Karpas-422 (cell line): Measurements from ENCODE around the gene MAGI3. TPM values are rescaled to one million over a fixed set of nuclear protein-coding genes. Genes with fewer than 3 reads are reported as not detected.
"Not testable (repeated sequence)": the region's sequence is repeated elsewhere in the genome, so short reads cannot be mapped to it uniquely, and the experiment has no call there.

Experiments used
- DNase-seq: peaks from one replicate; pipeline ENCODE4 v3.0.0-alpha.2; 2015
- H2AFZ ChIP-seq: fragments of 200-600 bp; sonication (generic); 2 replicates; pipeline ENCODE4 v1.6.1; 2014; ENCODE audit warnings: antibody characterized with exemption, low read length, mixed read lengths
- H3K27ac ChIP-seq: fragments of 200-600 bp; sonication (generic); 2 replicates; pipeline ENCODE4 v1.5.1; 2014; ENCODE audit warnings: mild to moderate bottlenecking, low read length, moderate library complexity
- H3K27me3 ChIP-seq: fragments of 200-600 bp; sonication (generic); 2 replicates; pipeline ENCODE4 v1.6.1; 2014; ENCODE audit warnings: low read length, mixed read lengths
- H3K36me3 ChIP-seq: fragments of 200-600 bp; sonication (generic); 2 replicates; pipeline ENCODE4 v1.6.1; 2014; ENCODE audit warnings: low read length, mixed read lengths; ENCODE audit not compliant: insufficient read depth
- H3K4me1 ChIP-seq: fragments of 200-600 bp; sonication (generic); 2 replicates; pipeline ENCODE4 v1.6.1; 2014; ENCODE audit warnings: mild to moderate bottlenecking, low read length, mixed read lengths
- H3K4me2 ChIP-seq: fragments of 200-600 bp; sonication (generic); 2 replicates; pipeline ENCODE4 v1.6.1; 2014; ENCODE audit warnings: low read length, low read depth, mild to moderate bottlenecking; ENCODE audit not compliant: poor library complexity, severe bottlenecking
- H3K4me3 ChIP-seq: fragments of 200-600 bp; sonication (generic); 2 replicates; pipeline ENCODE4 v1.5.1; 2014; ENCODE audit warnings: mild to moderate bottlenecking, antibody characterized with exemption, low read length, mixed read lengths
- H3K79me2 ChIP-seq: fragments of 200-600 bp; sonication (generic); 2 replicates; pipeline ENCODE4 v1.6.1; 2014; ENCODE audit warnings: mild to moderate bottlenecking, low read length, mixed read lengths
- H3K9ac ChIP-seq: fragments of 200-600 bp; sonication (generic); 2 replicates; pipeline ENCODE4 v1.6.0; 2014; ENCODE audit warnings: low read length
- H3K9me2 ChIP-seq: fragments of 200-600 bp; sonication (generic), shearing (Covaris generic); replicated peaks from 2 replicates; pipeline ENCODE4 v1.6.0; 2014; ENCODE audit warnings: mild to moderate bottlenecking, low read length, moderate library complexity; ENCODE audit not compliant: insufficient read depth
- H3K9me3 ChIP-seq: fragments of 300-700, 200-600 bp; sonication (generic); 2 replicates; pipeline ENCODE4 v1.6.1; 2014; ENCODE audit warnings: low read length, mixed read lengths
- H4K20me1 ChIP-seq: fragments of 200-600 bp; sonication (generic); 2 replicates; pipeline ENCODE4 v1.6.1; 2014; ENCODE audit warnings: mild to moderate bottlenecking, antibody characterized with exemption, low read length, low read depth; ENCODE audit not compliant: insufficient read depth
- total RNA-seq: library from RNA; depleted of rRNA; stranded (reverse); fragments of >200 nt; shearing (Covaris generic); gene quantifications from 2 replicates; pipeline ENCODE4 v1.2.3, GENCODE V29; 2014; ENCODE audit warnings: low replicate concordance

Gene MAGI3
- total RNA-seq, 1 experiment from 2014 or later, result not detected

DNA sequence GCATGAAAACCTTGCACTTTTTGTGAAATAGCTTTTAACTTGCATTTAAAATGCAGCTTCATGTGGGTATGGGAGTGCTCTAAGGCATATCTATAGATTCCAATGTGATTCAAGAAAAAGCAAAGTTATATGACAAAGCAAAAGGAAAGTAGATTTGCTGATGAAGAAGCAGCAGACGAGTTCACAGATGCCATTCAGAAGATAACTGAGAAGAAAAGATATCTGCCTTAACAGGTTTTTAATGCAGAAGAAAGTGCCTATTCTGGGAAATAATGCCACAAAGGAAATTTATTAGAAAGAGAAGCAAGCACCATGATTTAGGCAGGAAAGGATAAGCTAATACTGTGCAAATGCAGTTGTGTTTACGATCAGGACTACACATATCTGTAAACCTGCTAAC, 300.9 kb downstream of the MAGI3 start:
- no peak overlapping the region for H3K4me3 ChIP-seq

DNA sequence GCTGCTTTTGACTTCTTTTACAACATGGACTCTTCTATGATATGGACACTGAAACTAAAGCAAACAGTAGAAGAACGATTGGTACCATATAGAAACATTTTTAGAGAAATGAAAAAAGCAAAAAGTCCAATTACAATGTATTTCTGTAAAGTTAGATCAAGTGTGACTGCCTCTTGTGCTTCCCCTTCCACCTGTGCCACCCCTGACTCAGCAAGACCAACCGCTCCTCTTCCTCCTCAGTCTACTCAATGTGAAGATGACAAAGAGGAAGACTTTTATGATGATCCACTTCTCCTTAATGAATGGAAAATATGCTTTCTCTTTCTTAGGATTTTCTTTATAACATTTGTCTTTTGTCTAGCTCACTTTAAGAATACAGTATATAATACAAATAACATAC, 302.0 kb downstream of the MAGI3 start:
- H3K36me3 ChIP-seq, result peaks cover 47% of the 10 kb centered on the region
- H3K27ac ChIP-seq, result no peak overlapping the region
- no peak overlapping the region for H3K4me2 ChIP-seq
- no peak for DNase-seq
- H3K4me3 ChIP-seq, result no peak overlapping the region
- no peaks in the 10 kb centered on the region for H3K4me1 ChIP-seq
- H3K27me3 ChIP-seq, result no peaks in the 10 kb centered on the region
- H4K20me1 ChIP-seq, result no peaks in the 10 kb centered on the region
- H3K9ac ChIP-seq, result no peak overlapping the region
- H3K9me2 ChIP-seq, result no peaks in the 10 kb centered on the region
- no peak overlapping the region for H2AFZ ChIP-seq
- H3K9me3 ChIP-seq, result peaks cover 13% of the 10 kb centered on the region
- H3K79me2 ChIP-seq, result no peaks in the 10 kb centered on the region

More for the DNA sequence above, 300.9 kb downstream of the MAGI3 start:
- H4K20me1 ChIP-seq, result no peaks in the 10 kb centered on the region
- no peaks in the 10 kb centered on the region for H3K27me3 ChIP-seq
- no peak for DNase-seq
- no peak overlapping the region for H3K9ac ChIP-seq
- no peaks in the 10 kb centered on the region for H3K79me2 ChIP-seq
- H3K9me2 ChIP-seq, result no peaks in the 10 kb centered on the region
- no peak overlapping the region for H3K27ac ChIP-seq
- H3K9me3 ChIP-seq, result peaks cover 10% of the 10 kb centered on the region
- peaks cover 35% of the 10 kb centered on the region for H3K36me3 ChIP-seq
- H3K4me2 ChIP-seq, result no peak overlapping the region
- H2AFZ ChIP-seq, result no peak overlapping the region
- H3K4me1 ChIP-seq, result no peaks in the 10 kb centered on the region

DNA sequence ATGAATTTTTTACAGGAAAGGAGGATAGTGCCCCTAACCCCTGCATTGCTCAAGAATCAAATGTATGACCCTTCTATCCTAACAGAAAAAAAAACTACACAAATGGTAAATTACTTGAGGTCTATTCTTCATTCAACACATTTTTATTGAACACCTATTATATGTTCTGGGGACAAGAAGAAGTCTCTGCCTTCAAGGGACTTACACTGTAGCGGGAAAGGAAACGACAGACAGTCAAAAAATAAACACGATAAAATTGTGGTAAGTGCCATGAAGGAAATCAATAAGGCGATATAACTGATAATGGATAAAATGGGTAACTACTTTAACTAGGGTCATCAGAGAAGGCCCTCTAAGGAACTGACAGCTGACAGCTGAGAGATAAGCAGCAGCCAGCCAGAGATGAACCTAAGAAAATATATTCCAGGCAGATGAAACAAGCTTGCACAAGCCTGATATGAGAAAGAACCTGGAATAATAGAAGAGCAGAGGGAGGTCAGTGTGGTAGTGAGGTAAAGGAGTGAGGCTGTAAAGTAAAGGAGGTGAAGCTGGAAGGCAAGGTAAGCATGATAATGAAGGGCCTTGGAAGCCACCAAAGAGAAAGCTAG, 302.6 kb downstream of the MAGI3 start:
- no peak for DNase-seq
- no peaks in the 10 kb centered on the region for H3K27me3 ChIP-seq

DNA sequence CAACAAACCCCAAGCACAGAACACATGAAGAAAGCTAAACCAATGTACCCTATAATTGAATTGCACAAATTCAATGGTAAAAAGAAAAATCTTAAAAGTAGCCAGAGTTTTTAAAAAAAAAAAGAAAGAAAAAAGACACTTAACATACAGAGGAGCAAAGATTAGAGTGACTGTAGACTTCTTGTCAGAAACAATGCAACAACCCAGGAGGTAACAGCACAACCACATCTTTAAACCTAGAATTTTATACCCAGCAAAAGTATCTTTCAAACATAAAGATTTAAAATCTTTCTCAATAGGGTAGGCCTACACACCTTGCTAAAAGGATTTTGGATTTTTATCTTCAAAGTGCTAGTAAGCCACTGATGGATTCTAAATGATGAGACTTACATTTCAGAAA, 304.6 kb downstream of the MAGI3 start:
- H4K20me1 ChIP-seq, result no peaks in the 10 kb centered on the region
- H3K9ac ChIP-seq, result no peak overlapping the region
- H3K27ac ChIP-seq, result no peak overlapping the region
- H3K79me2 ChIP-seq, result no peaks in the 10 kb centered on the region
- H3K9me3 ChIP-seq, result peaks cover 13% of the 10 kb centered on the region
- H3K9me2 ChIP-seq, result no peaks in the 10 kb centered on the region
- no peaks in the 10 kb centered on the region for H3K27me3 ChIP-seq
- no peak overlapping the region for H3K4me2 ChIP-seq
- no peaks in the 10 kb centered on the region for H3K4me1 ChIP-seq
- DNase-seq, result no peak
- H3K4me3 ChIP-seq, result no peak overlapping the region
- no peak overlapping the region for H2AFZ ChIP-seq
- H3K36me3 ChIP-seq, result peaks cover 71% of the 10 kb centered on the region

More for the DNA sequence above, 302.6 kb downstream of the MAGI3 start:
- Histone ChIP-seq H3K4me3 (no peak overlapping the region), H3K9me2 (no peaks in the 10 kb centered on the region), H3K4me1 (no peaks in the 10 kb centered on the region), H3K9me3 (peaks cover 13% of the 10 kb centered on the region), H3K27ac (no peak overlapping the region), H3K9ac (no peak overlapping the region), H4K20me1 (no peaks in the 10 kb centered on the region), H3K79me2 (no peaks in the 10 kb centered on the region), H2AFZ (no peak overlapping the region), H3K36me3 (peaks cover 53% of the 10 kb centered on the region), H3K4me2 (no peak overlapping the region)

DNA sequence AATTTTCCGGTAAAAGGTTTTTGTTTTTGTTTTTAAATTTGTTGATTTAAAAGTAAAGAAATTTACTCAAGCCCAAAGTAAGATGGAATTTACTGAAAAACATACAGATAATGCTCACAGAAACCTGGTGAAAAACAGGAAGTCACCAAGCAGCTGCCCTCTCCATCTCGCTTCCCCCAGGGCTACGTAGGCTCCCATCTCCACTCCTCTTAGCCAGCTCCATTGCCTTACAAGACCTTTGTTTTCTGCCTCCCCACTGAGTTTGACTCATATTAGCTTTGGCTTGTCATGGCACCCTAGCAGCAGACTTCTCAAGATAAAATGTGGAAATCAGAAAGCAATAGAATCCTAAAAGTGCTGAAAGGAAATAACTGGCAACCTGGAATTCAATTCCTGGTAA, 311.1 kb downstream of the MAGI3 start:
- Histone ChIP-seq H3K4me1 (no peaks in the 10 kb centered on the region), H3K36me3 (peaks cover 83% of the 10 kb centered on the region), H3K27me3 (no peaks in the 10 kb centered on the region), H3K4me2 (no peak overlapping the region), H3K9me3 (0 out of 2 replicates have a peak, but pooled peaks cover 3% of the 10 kb centered on the region), H3K9ac (no peak overlapping the region), H3K4me3 (no peak overlapping the region), H2AFZ (no peak overlapping the region), H3K27ac (no peak overlapping the region), H3K79me2 (no peaks in the 10 kb centered on the region), H3K9me2 (no peaks in the 10 kb centered on the region), H4K20me1 (no peaks in the 10 kb centered on the region)
- DNase-seq, result no peak

DNA sequence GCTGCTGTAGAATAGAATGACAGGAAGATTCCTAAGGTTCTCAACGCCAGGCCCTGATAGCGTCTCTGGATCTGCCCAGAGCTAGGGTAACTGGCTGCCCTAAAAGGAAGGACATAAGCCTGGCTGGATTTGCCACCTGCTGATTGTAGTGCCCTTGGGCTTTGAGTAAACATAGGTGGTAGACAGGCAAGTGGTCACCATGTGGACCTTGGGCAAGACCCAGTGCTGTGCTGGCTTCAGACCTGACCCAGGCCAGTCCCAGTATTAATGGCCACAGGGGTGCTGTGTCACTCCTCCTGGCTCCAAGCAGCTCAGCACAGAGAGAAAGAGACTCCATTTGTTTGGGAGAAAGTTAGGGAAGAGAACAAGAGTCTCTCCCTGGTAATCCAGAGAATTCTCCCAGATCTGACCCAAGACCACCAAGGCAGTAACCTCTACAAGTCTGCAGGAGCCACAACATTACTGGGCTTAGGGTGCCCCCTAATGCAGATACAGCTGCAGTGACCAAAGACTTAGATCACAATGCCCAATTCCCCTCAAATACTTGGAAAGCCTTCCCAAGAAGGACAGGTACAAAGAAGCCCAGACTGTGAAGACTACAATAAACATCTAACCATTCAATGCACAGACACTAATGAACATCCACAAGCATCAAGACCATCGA, 324.4 kb downstream of the MAGI3 start:
- DNase-seq, result no peak
- Histone ChIP-seq H3K9me2 (no peaks in the 10 kb centered on the region), H3K27ac (no peak overlapping the region), H3K4me3 (no peak overlapping the region), H3K27me3 (no peaks in the 10 kb centered on the region), H3K79me2 (peaks cover 47% of the 10 kb centered on the region), H2AFZ (no peak overlapping the region), H4K20me1 (no peaks in the 10 kb centered on the region), H3K4me2 (no peak overlapping the region), H3K4me1 (no peaks in the 10 kb centered on the region), H3K9ac (no peak overlapping the region), H3K36me3 (peaks cover 64% of the 10 kb centered on the region), H3K9me3 (peaks cover 8% of the 10 kb centered on the region; the same call in 1 of the 2 replicates)

DNA sequence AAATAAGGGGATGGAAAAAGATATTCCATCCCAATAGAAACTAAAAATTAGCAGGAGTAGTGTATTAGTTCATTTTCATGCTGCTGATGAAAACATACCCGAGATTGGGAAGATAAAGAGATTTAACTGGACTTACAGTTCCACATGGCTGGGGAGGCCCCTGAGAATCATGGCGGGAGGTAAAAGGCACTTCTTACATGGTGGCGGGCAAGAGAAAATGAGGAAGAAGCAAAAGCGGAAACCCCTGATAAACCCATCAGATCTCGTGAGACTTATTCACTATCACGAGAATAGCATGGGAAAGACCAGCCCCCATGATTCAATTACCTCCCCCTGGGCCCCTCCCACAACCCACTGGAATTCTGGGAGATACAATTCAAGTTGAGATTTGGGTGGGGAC, 327.2 kb downstream of the MAGI3 start:
- DNase-seq, H3K9me2 ChIP-seq, H3K4me3 ChIP-seq, H2AFZ ChIP-seq, H3K9ac ChIP-seq, H4K20me1 ChIP-seq, H3K4me2 ChIP-seq, H3K4me1 ChIP-seq, H3K27me3 ChIP-seq, H3K27ac ChIP-seq: not testable (repeated sequence)
- peaks cover 64% of the 10 kb centered on the region for H3K36me3 ChIP-seq
- H3K9me3 ChIP-seq, result peaks cover 19% of the 10 kb centered on the region
- peaks cover 60% of the 10 kb centered on the region for H3K79me2 ChIP-seq

DNA sequence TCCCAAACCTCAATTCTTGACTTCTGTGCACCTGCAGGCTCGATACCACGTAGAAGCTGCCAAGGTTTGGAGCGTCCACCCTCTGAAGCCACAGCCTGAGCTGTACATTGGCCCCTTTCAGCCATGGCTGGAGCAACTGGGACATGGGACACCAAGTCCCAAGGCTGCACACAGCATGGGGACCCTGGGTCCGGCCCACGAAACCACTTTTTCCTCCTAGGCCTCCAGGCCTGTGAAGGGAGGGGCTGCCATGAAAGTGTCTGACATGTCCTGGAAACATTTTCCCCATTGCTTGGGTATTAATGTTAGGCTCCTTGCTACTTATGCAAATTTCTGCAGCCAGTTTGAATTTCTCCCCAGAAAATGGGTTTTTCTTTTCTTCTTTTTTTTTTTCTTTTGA, 328.3 kb downstream of the MAGI3 start:
- H3K9me2 ChIP-seq, H3K27me3 ChIP-seq, H3K4me3 ChIP-seq, H3K27ac ChIP-seq, H3K4me1 ChIP-seq, H3K9ac ChIP-seq, H4K20me1 ChIP-seq, H3K4me2 ChIP-seq, H2AFZ ChIP-seq, DNase-seq: not testable (repeated sequence)
- Histone ChIP-seq H3K79me2 (peaks cover 65% of the 10 kb centered on the region), H3K36me3 (peaks cover 69% of the 10 kb centered on the region), H3K9me3 (peaks cover 19% of the 10 kb centered on the region)
